ENCODE data around the gene TSHZ2.
"Not testable (repeated sequence)": the region's sequence is repeated elsewhere in the genome, so short reads cannot be mapped to it uniquely, and the experiment has no call there.

TSHZ2 gene

DNA sequence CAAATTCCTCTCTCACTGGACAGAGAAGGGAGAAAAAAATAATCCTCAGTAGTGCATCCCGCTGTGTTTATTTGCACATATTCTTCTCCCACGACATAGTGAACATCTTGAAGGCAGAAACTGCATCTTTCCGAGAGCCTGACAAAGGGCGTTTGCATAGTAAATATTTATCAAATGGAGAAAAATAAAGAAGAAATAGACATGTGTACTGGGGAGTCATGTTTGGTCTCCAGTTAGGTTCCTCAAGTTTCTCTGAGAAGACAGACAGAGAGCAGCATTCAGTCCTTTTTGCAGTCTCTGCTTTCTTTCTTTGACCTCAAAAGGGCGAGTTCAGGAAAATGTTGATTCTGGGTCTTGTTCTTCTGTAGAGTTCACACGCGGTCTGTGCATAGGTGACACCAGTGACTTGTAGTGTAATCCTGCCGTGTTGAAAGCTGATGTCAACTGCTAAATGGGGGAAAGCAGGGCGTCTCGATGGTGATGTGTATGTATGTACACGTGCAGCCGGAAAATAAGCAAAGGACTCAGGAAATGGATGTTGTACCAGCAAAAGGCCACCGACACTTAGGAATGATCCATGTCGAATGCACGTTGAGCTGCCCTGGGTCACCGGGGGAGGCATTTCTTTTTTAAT, 335.9 kb downstream of the TSHZ2 start:
- H3K27ac ChIP-seq (ENCODE audit: low read depth, low read length, severe bottlenecking), result no peak overlapping the region
- H3K4me1 ChIP-seq (ENCODE audit: control insufficient read depth, insufficient read depth, low read length, poor library complexity, severe bottlenecking), result no peaks in the 10 kb centered on the region
- no peaks in the 10 kb centered on the region for H3K36me3 ChIP-seq (ENCODE audit: control insufficient read depth, insufficient read depth, low read length)
- 93 to 95% methylated on average over 10 to 15 of the region's 16 CpGs for WGBS, 2 experiments (ENCODE audit: insufficient coverage in 2 of 2)
- no peak overlapping the region for H3K4me3 ChIP-seq (ENCODE audit: extremely low read depth, insufficient read depth, low read length, poor library complexity, severe bottlenecking)
- H3K9me3 ChIP-seq (ENCODE audit: control insufficient read depth, low read length), result no peaks in the 10 kb centered on the region

GRCh38 chr20:53309515-53309914, 337.4 kb downstream of the TSHZ2 start:
- H3K4me3 ChIP-seq (ENCODE audit: extremely low read depth, insufficient read depth, low read length, poor library complexity, severe bottlenecking), result no peak overlapping the region
- WGBS, 2 experiments (ENCODE audit: insufficient coverage in 2 of 2), result 83 to 86% methylated on average over 2 of the region's 2 CpGs
- H3K4me1 ChIP-seq (ENCODE audit: control insufficient read depth, insufficient read depth, low read length, poor library complexity, severe bottlenecking), result no peaks in the 10 kb centered on the region
- H3K27ac ChIP-seq (ENCODE audit: low read depth, low read length, severe bottlenecking), result no peak overlapping the region
- no peaks in the 10 kb centered on the region for H3K9me3 ChIP-seq (ENCODE audit: control insufficient read depth, low read length)
- no peaks in the 10 kb centered on the region for H3K36me3 ChIP-seq (ENCODE audit: control insufficient read depth, insufficient read depth, low read length)

GRCh38 chr20:53312957-53313356, 340.8 kb downstream of the TSHZ2 start:
- Histone ChIP-seq H3K27ac (ENCODE audit: low read depth, low read length, severe bottlenecking) (no peak overlapping the region), H3K4me3 (ENCODE audit: extremely low read depth, insufficient read depth, low read length, poor library complexity, severe bottlenecking) (no peak overlapping the region), H3K4me1 (ENCODE audit: control insufficient read depth, insufficient read depth, low read length, poor library complexity, severe bottlenecking) (peaks cover 10% of the 10 kb centered on the region), H3K9me3 (ENCODE audit: control insufficient read depth, low read length) (no peaks in the 10 kb centered on the region), H3K36me3 (ENCODE audit: control insufficient read depth, insufficient read depth, low read length) (no peaks in the 10 kb centered on the region)
- 71 to 86% methylated on average over 2 of the region's 2 CpGs for WGBS, 2 experiments (ENCODE audit: insufficient coverage in 2 of 2)

DNA sequence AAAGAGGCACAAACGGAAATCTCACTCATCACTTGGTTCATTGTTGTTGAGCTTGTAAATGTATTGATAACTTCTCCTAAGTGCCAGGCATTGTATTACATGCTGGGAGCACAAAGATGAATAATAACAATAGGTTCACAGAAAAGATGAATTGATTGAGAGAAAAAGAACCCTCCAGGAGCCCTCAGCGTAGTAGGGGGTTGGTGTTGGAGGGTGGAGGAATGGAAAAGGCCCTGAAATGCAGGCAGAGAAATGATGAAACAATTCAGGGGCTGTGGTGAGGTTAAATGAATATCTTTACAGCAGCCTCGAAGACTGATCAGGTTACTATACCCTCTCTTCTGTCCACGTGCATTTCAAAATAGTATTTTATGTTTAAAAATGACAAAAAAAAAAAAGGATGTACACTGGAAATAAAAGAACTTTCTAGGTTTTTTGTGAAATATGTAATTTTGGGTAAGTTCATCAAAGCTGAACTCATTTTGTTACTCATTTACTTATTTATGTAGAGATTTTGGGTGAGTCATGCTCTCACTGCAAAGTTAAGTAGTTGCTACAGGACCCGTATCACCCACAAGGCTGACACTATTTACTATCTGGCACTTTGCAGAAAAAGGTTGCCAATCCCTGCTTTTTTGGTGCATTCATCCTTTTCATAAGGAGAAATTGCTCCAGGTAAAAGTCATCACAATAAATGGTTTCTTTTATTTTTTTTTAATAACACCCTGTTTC, 344.2 kb downstream of the TSHZ2 start:
- no peak overlapping the region for H3K27ac ChIP-seq (ENCODE audit: low read depth, low read length, severe bottlenecking)
- H3K4me1 ChIP-seq (ENCODE audit: control insufficient read depth, insufficient read depth, low read length, poor library complexity, severe bottlenecking), result peaks cover 10% of the 10 kb centered on the region
- H3K4me3 ChIP-seq (ENCODE audit: extremely low read depth, insufficient read depth, low read length, poor library complexity, severe bottlenecking), result no peak overlapping the region
- H3K36me3 ChIP-seq (ENCODE audit: control insufficient read depth, insufficient read depth, low read length), result no peaks in the 10 kb centered on the region
- 75 to 80% methylated on average over 2 of the region's 5 CpGs for WGBS, 2 experiments (ENCODE audit: insufficient coverage in 2 of 2)
- H3K9me3 ChIP-seq (ENCODE audit: control insufficient read depth, low read length), result no peaks in the 10 kb centered on the region

DNA sequence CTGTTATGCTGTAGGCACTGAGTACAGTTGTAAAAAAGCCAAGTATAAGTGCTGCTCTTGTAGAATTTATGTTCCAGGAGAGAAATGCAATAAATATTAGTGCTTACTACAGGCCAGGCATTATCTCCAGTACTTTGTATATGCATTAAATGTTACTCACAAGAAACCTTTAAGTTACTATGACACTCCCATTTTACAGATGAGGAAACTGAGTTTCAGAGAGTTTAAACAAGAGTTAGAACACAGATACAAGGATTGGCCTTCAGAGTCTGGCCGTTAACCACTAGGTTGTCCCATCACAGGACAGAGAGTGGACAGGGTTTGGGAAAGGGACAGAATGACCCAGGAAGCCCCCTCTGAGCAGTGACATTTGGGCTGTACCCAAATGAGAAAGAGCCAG, 347.0 kb downstream of the TSHZ2 start:
- H3K9me3 ChIP-seq (ENCODE audit: control insufficient read depth, low read length), result no peaks in the 10 kb centered on the region
- H3K27ac ChIP-seq (ENCODE audit: low read depth, low read length, severe bottlenecking), result no peak overlapping the region
- peaks cover 10% of the 10 kb centered on the region for H3K4me1 ChIP-seq (ENCODE audit: control insufficient read depth, insufficient read depth, low read length, poor library complexity, severe bottlenecking)
- no peaks in the 10 kb centered on the region for H3K36me3 ChIP-seq (ENCODE audit: control insufficient read depth, insufficient read depth, low read length)
- WGBS, 2 experiments (ENCODE audit: insufficient coverage in 2 of 2), result 67 to 83% methylated on average over 1 of the region's 1 CpG
- no peak overlapping the region for H3K4me3 ChIP-seq (ENCODE audit: extremely low read depth, insufficient read depth, low read length, poor library complexity, severe bottlenecking)

- Histone ChIP-seq H3K9me3 (ENCODE audit: control insufficient read depth, low read length) (no peaks in the 10 kb centered on the region), H3K4me3 (ENCODE audit: extremely low read depth, insufficient read depth, low read length, poor library complexity, severe bottlenecking) (no peak overlapping the region), H3K36me3 (ENCODE audit: control insufficient read depth, insufficient read depth, low read length) (no peaks in the 10 kb centered on the region), H3K27ac (ENCODE audit: low read depth, low read length, severe bottlenecking) (no peak overlapping the region), H3K4me1 (ENCODE audit: control insufficient read depth, insufficient read depth, low read length, poor library complexity, severe bottlenecking) (peaks cover 10% of the 10 kb centered on the region)
- WGBS, 2 experiments (ENCODE audit: insufficient coverage in 2 of 2), result 85 to 96% methylated on average over 2 of the region's 2 CpGs
These were observed 347.6 kb downstream of the TSHZ2 start for GRCh38 chr20:53319716-53320115.

DNA sequence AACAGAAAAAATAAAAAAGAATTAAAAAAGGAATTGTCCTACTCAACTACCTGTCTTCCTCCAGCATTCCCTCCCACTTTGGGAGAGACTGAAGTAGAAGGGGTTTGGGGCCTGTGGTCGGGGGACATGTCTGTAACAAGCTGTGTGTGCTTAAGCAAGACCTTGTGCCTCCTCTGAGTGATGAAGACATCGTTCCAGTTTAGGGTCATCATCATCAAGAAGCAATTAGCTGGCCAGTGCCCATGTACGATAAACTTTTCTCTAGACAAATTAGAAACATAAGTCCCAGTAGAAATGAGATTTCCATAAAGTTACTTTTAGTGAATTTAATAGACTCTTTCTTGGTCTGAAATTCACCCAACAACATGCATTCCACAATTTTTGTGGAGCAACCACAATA, 348.5 kb downstream of the TSHZ2 start:
- no peak overlapping the region for H3K27ac ChIP-seq (ENCODE audit: low read depth, low read length, severe bottlenecking)
- no peak overlapping the region for H3K4me3 ChIP-seq (ENCODE audit: extremely low read depth, insufficient read depth, low read length, poor library complexity, severe bottlenecking)
- 80 to 100% methylated on average over 1 of the region's 3 CpGs for WGBS, 2 experiments (ENCODE audit: insufficient coverage in 2 of 2)
- H3K9me3 ChIP-seq (ENCODE audit: control insufficient read depth, low read length), result no peaks in the 10 kb centered on the region
- no peaks in the 10 kb centered on the region for H3K36me3 ChIP-seq (ENCODE audit: control insufficient read depth, insufficient read depth, low read length)
- H3K4me1 ChIP-seq (ENCODE audit: control insufficient read depth, insufficient read depth, low read length, poor library complexity, severe bottlenecking), result peaks cover 10% of the 10 kb centered on the region

GRCh38 chr20:53321596-53321995, 349.4 kb downstream of the TSHZ2 start:
- H3K36me3 ChIP-seq (ENCODE audit: control insufficient read depth, insufficient read depth, low read length), result no peaks in the 10 kb centered on the region
- no peaks in the 10 kb centered on the region for H3K9me3 ChIP-seq (ENCODE audit: control insufficient read depth, low read length)
- peaks cover 4% of the 10 kb centered on the region for H3K4me1 ChIP-seq (ENCODE audit: control insufficient read depth, insufficient read depth, low read length, poor library complexity, severe bottlenecking)
- no peak overlapping the region for H3K4me3 ChIP-seq (ENCODE audit: extremely low read depth, insufficient read depth, low read length, poor library complexity, severe bottlenecking)
- WGBS, 2 experiments (ENCODE audit: insufficient coverage in 2 of 2), result 90 to 100% methylated on average over 1 of the region's 5 CpGs
- no peak overlapping the region for H3K27ac ChIP-seq (ENCODE audit: low read depth, low read length, severe bottlenecking)

- Histone ChIP-seq H3K9me3 (ENCODE audit: control insufficient read depth, low read length) (no peaks in the 10 kb centered on the region), H3K36me3 (ENCODE audit: control insufficient read depth, insufficient read depth, low read length) (no peaks in the 10 kb centered on the region), H3K27ac (ENCODE audit: low read depth, low read length, severe bottlenecking) (no peak overlapping the region), H3K4me1 (ENCODE audit: control insufficient read depth, insufficient read depth, low read length, poor library complexity, severe bottlenecking) (no peaks in the 10 kb centered on the region), H3K4me3 (ENCODE audit: extremely low read depth, insufficient read depth, low read length, poor library complexity, severe bottlenecking) (no peak overlapping the region)
- 90 to 100% methylated on average over 2 to 3 of the region's 3 CpGs for WGBS, 2 experiments (ENCODE audit: insufficient coverage in 2 of 2)
These were observed 350.5 kb downstream of the TSHZ2 start for GRCh38 chr20:53322651-53323050.

DNA sequence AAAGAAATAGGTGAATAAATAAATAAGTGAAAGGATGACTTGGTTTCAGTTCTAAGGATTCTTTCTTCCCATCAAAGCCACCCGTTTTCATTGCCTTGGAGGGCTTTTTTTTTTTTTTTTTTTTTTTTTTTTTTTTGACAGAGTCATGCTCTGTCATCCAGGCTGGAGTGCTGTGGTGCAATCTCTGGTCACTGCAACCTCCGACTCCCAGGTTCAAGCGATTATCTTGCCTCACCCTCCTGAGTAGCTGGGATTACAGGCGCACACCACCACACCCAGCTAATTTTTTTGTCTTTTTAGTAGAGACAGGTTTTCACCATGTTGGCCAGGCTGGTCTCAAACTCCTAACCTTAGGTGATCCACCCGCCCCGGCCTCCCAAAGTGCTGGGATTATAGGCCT, 351.3 kb downstream of the TSHZ2 start:
- H3K9me3 ChIP-seq (ENCODE audit: control insufficient read depth, low read length); H3K4me3 ChIP-seq (ENCODE audit: extremely low read depth, insufficient read depth, low read length, poor library complexity, severe bottlenecking); H3K27ac ChIP-seq (ENCODE audit: low read depth, low read length, severe bottlenecking); H3K36me3 ChIP-seq (ENCODE audit: control insufficient read depth, insufficient read depth, low read length); H3K4me1 ChIP-seq (ENCODE audit: control insufficient read depth, insufficient read depth, low read length, poor library complexity, severe bottlenecking): not testable (repeated sequence)
- 94 to 100% methylated on average over 1 to 3 of the region's 6 CpGs for WGBS, 2 experiments (ENCODE audit: insufficient coverage in 2 of 2)

GRCh38 chr20:53324816-53325215, 352.7 kb downstream of the TSHZ2 start:
- Histone ChIP-seq H3K36me3 (ENCODE audit: control insufficient read depth, insufficient read depth, low read length) (no peaks in the 10 kb centered on the region), H3K4me1 (ENCODE audit: control insufficient read depth, insufficient read depth, low read length, poor library complexity, severe bottlenecking) (no peaks in the 10 kb centered on the region), H3K9me3 (ENCODE audit: control insufficient read depth, low read length) (no peaks in the 10 kb centered on the region), H3K27ac (ENCODE audit: low read depth, low read length, severe bottlenecking) (no peak overlapping the region), H3K4me3 (ENCODE audit: extremely low read depth, insufficient read depth, low read length, poor library complexity, severe bottlenecking) (no peak overlapping the region)
- 89 to 100% methylated on average over 1 to 3 of the region's 4 CpGs for WGBS, 2 experiments (ENCODE audit: insufficient coverage in 2 of 2)
